ENCODE results near the gene SNX11.

The SNX11 gene

DNA sequence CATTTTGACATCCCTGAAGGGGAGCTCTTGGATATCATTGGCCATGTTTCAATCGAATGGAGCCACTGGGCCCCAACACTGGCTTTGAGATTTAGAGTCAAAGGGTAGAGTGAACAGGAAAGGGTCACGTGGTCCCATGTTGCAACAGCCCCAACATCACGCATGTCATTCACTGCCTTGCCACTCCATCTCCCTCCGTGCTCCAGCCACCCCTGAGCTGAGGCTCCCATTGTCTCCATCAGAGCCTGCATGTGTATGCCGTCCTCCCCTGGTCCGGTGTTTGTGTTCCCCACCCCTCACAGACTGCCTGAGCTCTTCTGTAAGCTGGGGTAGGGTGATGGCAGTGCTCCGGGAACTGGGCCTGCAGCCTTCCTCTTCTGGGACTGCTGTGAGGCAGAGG lies 47.3 kb upstream of the SNX11 start:
- Histone ChIP-seq H3K79me2 (ENCODE audit: insufficient read depth, low read length) (peaks cover 41% of the 10 kb centered on the region), H3K27ac (ENCODE audit: low read length) (no peak overlapping the region), H3K27me3 (ENCODE audit: insufficient read depth, low read length, poor library complexity) (no peaks in the 10 kb centered on the region), H2AFZ (ENCODE audit: low read depth, low read length) (no peak overlapping the region), H4K20me1 (ENCODE audit: insufficient read depth, low read length) (peaks cover 77% of the 10 kb centered on the region), H3K9ac (ENCODE audit: low read depth, low read length) (no peak overlapping the region), H3K4me2 (ENCODE audit: insufficient read depth, low read length) (no peak overlapping the region), H3K4me3 (ENCODE audit: low read depth in 1 of 2, low read length in 2 of 2) (no peak overlapping the region), H3K9me3 (ENCODE audit: insufficient read depth, low read length, severe bottlenecking) (no peaks in the 10 kb centered on the region), H3K36me3 (ENCODE audit: insufficient read depth, low read length) (peaks cover 94% of the 10 kb centered on the region), H3K4me1 (ENCODE audit: insufficient read depth, low read length) (peaks cover 4% of the 10 kb centered on the region; the same call in 1 of the 2 replicates)
- DNase-seq (no peak), ATAC-seq (ENCODE audit: insufficient read depth, low read depth) (no peak)
- TF ChIP-seq EZH2 (IDR thresholded peaks at IDR 0.05; ENCODE audit: borderline replicate concordance, low read depth, low read length, severe bottlenecking): no peak
- TF ChIP-seq, protein P1, sequence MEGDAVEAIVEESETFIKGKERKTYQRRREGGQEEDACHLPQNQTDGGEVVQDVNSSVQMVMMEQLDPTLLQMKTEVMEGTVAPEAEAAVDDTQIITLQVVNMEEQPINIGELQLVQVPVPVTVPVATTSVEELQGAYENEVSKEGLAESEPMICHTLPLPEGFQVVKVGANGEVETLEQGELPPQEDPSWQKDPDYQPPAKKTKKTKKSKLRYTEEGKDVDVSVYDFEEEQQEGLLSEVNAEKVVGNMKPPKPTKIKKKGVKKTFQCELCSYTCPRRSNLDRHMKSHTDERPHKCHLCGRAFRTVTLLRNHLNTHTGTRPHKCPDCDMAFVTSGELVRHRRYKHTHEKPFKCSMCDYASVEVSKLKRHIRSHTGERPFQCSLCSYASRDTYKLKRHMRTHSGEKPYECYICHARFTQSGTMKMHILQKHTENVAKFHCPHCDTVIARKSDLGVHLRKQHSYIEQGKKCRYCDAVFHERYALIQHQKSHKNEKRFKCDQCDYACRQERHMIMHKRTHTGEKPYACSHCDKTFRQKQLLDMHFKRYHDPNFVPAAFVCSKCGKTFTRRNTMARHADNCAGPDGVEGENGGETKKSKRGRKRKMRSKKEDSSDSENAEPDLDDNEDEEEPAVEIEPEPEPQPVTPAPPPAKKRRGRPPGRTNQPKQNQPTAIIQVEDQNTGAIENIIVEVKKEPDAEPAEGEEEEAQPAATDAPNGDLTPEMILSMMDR (IDR thresholded peaks at IDR 0.05; ENCODE audit: borderline replicate concordance, extremely low read depth, low read length, poor library complexity, severe bottlenecking): no peak

DNA sequence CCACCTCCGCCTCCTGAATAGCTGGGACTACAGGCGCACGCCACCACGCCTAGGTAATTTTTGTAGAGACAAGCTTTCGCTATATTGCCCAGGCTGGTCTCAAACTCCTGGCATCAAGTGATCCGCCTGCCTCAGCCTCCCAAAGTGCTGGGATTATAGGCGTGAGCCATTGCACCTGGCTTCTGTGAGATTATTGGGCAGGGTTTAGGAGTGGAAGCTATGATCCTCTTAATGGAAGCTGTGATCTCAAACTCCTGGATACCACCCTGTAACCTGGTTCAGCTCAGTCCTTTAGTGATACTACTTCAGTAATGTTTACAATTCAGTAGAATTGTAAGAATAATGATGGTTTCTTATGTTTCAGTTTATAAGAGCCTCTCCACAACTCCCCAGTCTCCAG lies 45.3 kb upstream of the SNX11 start:
- TF ChIP-seq, protein P1 (IDR thresholded peaks at IDR 0.05; ENCODE audit: borderline replicate concordance, extremely low read depth, low read length, poor library complexity, severe bottlenecking): no peak
- no peak for TF ChIP-seq EZH2 (IDR thresholded peaks at IDR 0.05; ENCODE audit: borderline replicate concordance, low read depth, low read length, severe bottlenecking)
- H3K79me2 ChIP-seq (ENCODE audit: insufficient read depth, low read length): peaks cover 28% of the 10 kb centered on the region
- ATAC-seq (ENCODE audit: insufficient read depth, low read depth) (no peak), DNase-seq (no peak)
- no peaks in the 10 kb centered on the region for H3K27me3 ChIP-seq (ENCODE audit: insufficient read depth, low read length, poor library complexity)
- H3K27ac ChIP-seq (ENCODE audit: low read length): no peak overlapping the region
- H2AFZ ChIP-seq (ENCODE audit: low read depth, low read length): no peak overlapping the region
- no peaks in the 10 kb centered on the region for H3K9me3 ChIP-seq (ENCODE audit: insufficient read depth, low read length, severe bottlenecking)
- H3K4me3 ChIP-seq (ENCODE audit: low read depth in 1 of 2, low read length in 2 of 2): no peak overlapping the region
- no peak overlapping the region for H3K9ac ChIP-seq (ENCODE audit: low read depth, low read length)
- H4K20me1 ChIP-seq (ENCODE audit: insufficient read depth, low read length): peaks cover 67% of the 10 kb centered on the region
- H3K4me2 ChIP-seq (ENCODE audit: insufficient read depth, low read length): no peak overlapping the region
- peaks cover 92% of the 10 kb centered on the region for H3K36me3 ChIP-seq (ENCODE audit: insufficient read depth, low read length)
- H3K4me1 ChIP-seq (ENCODE audit: insufficient read depth, low read length): no peaks in the 10 kb centered on the region

DNA sequence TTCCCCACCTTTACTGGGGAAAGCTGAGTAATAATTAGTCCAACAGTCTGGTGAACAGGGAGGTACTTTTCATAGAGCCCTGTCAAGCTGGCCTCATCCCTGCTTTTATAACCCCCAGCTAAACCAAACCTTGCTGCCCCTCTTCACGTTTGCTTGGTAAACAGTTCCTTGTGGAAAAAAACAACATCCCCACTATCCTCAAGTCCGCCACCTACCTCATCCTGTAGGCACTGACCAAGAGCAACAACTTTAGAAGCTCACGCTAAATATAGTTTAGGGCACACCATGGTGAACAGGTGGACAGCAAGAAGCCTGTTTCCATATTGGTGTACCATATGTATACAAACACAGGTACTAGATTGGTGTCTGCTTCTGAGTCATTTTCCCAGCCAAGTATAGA lies 42.9 kb upstream of the SNX11 start:
- TF ChIP-seq, protein P1 (IDR thresholded peaks at IDR 0.05; ENCODE audit: borderline replicate concordance, extremely low read depth, low read length, poor library complexity, severe bottlenecking): no peak
- no peak for TF ChIP-seq EZH2 (IDR thresholded peaks at IDR 0.05; ENCODE audit: borderline replicate concordance, low read depth, low read length, severe bottlenecking)
- Histone ChIP-seq H3K27ac (ENCODE audit: low read length) (no peak overlapping the region), H2AFZ (ENCODE audit: low read depth, low read length) (no peak overlapping the region), H3K36me3 (ENCODE audit: insufficient read depth, low read length) (peaks cover 86% of the 10 kb centered on the region), H4K20me1 (ENCODE audit: insufficient read depth, low read length) (peaks cover 47% of the 10 kb centered on the region), H3K9ac (ENCODE audit: low read depth, low read length) (no peak overlapping the region), H3K79me2 (ENCODE audit: insufficient read depth, low read length) (peaks cover 12% of the 10 kb centered on the region), H3K4me1 (ENCODE audit: insufficient read depth, low read length) (no peaks in the 10 kb centered on the region), H3K27me3 (ENCODE audit: insufficient read depth, low read length, poor library complexity) (no peaks in the 10 kb centered on the region), H3K4me2 (ENCODE audit: insufficient read depth, low read length) (no peak overlapping the region), H3K4me3 (ENCODE audit: low read depth in 1 of 2, low read length in 2 of 2) (no peak overlapping the region), H3K9me3 (ENCODE audit: insufficient read depth, low read length, severe bottlenecking) (no peaks in the 10 kb centered on the region)
- ATAC-seq (ENCODE audit: insufficient read depth, low read depth): no peak
- DNase-seq: no peak

DNA sequence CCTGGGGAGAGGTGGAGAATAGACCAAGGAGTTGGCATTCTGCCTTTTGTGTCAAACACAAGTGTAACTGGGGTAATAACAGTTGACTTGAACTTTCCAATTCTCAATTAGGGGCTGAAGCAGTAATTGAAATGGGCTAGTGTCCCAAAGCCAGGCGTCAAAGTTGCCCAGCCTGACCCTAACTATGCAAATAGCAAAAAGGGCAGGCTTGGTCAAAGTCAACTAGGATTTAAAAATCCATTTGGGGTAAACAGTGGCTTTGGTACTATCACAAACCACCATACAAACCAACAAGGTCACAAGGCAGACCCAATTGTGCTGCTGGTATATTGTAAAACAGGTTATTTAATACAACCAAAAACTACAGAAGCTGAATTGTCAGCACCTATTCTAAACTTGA lies 41.4 kb upstream of the SNX11 start:
- no peak for DNase-seq
- H4K20me1 ChIP-seq (ENCODE audit: insufficient read depth, low read length): peaks cover 35% of the 10 kb centered on the region
- H3K79me2 ChIP-seq (ENCODE audit: insufficient read depth, low read length): peaks cover 2% of the 10 kb centered on the region; the same call in 1 of the 2 replicates
- no peak overlapping the region for H3K4me2 ChIP-seq (ENCODE audit: insufficient read depth, low read length)
- no peaks in the 10 kb centered on the region for H3K9me3 ChIP-seq (ENCODE audit: insufficient read depth, low read length, severe bottlenecking)
- no peak overlapping the region for H3K27ac ChIP-seq (ENCODE audit: low read length)
- H3K4me1 ChIP-seq (ENCODE audit: insufficient read depth, low read length): no peaks in the 10 kb centered on the region
- H3K36me3 ChIP-seq (ENCODE audit: insufficient read depth, low read length): peaks cover 88% of the 10 kb centered on the region
- no peak overlapping the region for H3K9ac ChIP-seq (ENCODE audit: low read depth, low read length)
- no peak overlapping the region for H3K4me3 ChIP-seq (ENCODE audit: low read depth in 1 of 2, low read length in 2 of 2)
- no peak overlapping the region for H2AFZ ChIP-seq (ENCODE audit: low read depth, low read length)
- TF ChIP-seq, protein P1 (IDR thresholded peaks at IDR 0.05; ENCODE audit: borderline replicate concordance, extremely low read depth, low read length, poor library complexity, severe bottlenecking): no peak
- TF ChIP-seq EZH2 (IDR thresholded peaks at IDR 0.05; ENCODE audit: borderline replicate concordance, low read depth, low read length, severe bottlenecking): no peak
- no peaks in the 10 kb centered on the region for H3K27me3 ChIP-seq (ENCODE audit: insufficient read depth, low read length, poor library complexity)
- ATAC-seq (ENCODE audit: insufficient read depth, low read depth): no peak
